Psoas muscle (tissue), 8 donors: ENCODE results near the gene TRAPPC4. TPM values are rescaled to one million over a fixed set of nuclear protein-coding genes. Genes with fewer than 3 reads are reported as not detected.

Experiments
- ATAC-seq, 4 donors: fragments of 200-7000 bp; cut with Tn5 transposase; one replicate each; pipeline ENCODE4 v1.9.1; 2020; ENCODE audit warnings: moderate library complexity in 3 of 4, mild to moderate bottlenecking in 2 of 4
- DNase-seq, 2 donors: peaks; one replicate each; pipeline ENCODE4 v3.0.0-alpha.2; 2020
- H3K27ac ChIP-seq: fragments of 200-600 bp; one replicate; pipeline ENCODE4 v1.8.0; 2022
- H3K27me3 ChIP-seq, 3 donors: fragments of 200-600 bp in 1 of 3; one replicate each; pipeline versions ENCODE4 v1.6.1 to v1.8.0; 2013 to 2022; ENCODE audit warnings: low read length in 2 of 3, mild to moderate bottlenecking in 2 of 3, moderate library complexity in 1 of 3; ENCODE audit not compliant: insufficient read depth in 3 of 3
- H3K36me3 ChIP-seq, 2 donors: fragments of 200-600 bp in 1 of 2; one replicate each; pipeline versions ENCODE4 v1.6.1 to v1.8.0; 2013 to 2022; ENCODE audit warnings: low read depth in 1 of 2, mild to moderate bottlenecking in 1 of 2, moderate library complexity in 1 of 2; ENCODE audit not compliant: insufficient read depth in 1 of 2
- H3K4me1 ChIP-seq: fragments of 200-600 bp; one replicate; pipeline ENCODE4 v1.8.0; 2022
- H3K4me3 ChIP-seq: fragments of 200-600 bp; one replicate; pipeline ENCODE4 v1.8.0; 2022; ENCODE audit warnings: mild to moderate bottlenecking
- H3K9me3 ChIP-seq: fragments of 200-600 bp; one replicate; pipeline ENCODE4 v1.8.0; 2022
- CTCF ChIP-seq: fragments of 200-600 bp; IDR thresholded peaks from one replicate; pipeline ENCODE4 v1.8.0; 2022; ENCODE audit warnings: antibody characterized with exemption
- WGBS, 3 donors: extraction: QIAGEN DNeasy Blood & Tissue Kit; methylation state at CpG; one replicate each; pipeline versions ENCODE4 v1.1.6 to v1.1.7; 2013; 5-methylcytosine and 5-hydroxymethylcytosine counted together
- intact Hi-C, 2 donors: fragments of 100-400 bp; cut with DNase I; formaldehyde crosslinking; loops; one replicate each; pipeline versions ENCODE4 v1.11.0 to v1.14.2; 2022
- polyA plus RNA-seq, 3 donors: library from polyadenylated mRNA; stranded (reverse); fragments of 200-250 nt; gene quantifications; one replicate each; pipeline ENCODE4 v1.2.3, GENCODE V29; 2013
- total RNA-seq, 4 donors: library from RNA; stranded (reverse); fragmentation: NEBNext Ultra II Directional in 2 of 4; extraction: Animal tissue kit (Norgen Biotek cat#: 25700) in 2 of 4; gene quantifications; one replicate each; pipeline versions ENCODE4 v1.2.1 to v1.2.4, GENCODE V29; 2021 to 2023
- donor health status: healthy with polysubstance abuse.
- donor health status: DM: no; HTN: no; CAD: no; lungs with moderate emphysema.
- donor health status: Bipolar disorder and iron deficiency.
- donor health status: healthy.
- donor health status: DM: yes; HTN: yes; CAD: no.
- donor health status: DM: no; HTN: no; CAD: no.
- donor health status: DM: no; HTN: no; CAD: no.
- donor health status: DM: yes; HTN: yes; CAD: no.

Gene TRAPPC4
- total and polyA plus RNA-seq, 7 donors, result 39.0 to 99.5 (median 54.8) TPM

- Histone ChIP-seq H3K27me3 (no peaks in the 10 kb centered on the region), H3K9me3 (no peaks in the 10 kb centered on the region), H3K4me3 (peak overlapping the region; percentile 76), H3K4me1 (peaks cover 20% of the 10 kb centered on the region), H3K36me3 (peaks cover 4 to 43% of the 10 kb centered on the region in 2 donors), H3K27ac (peak overlapping the region; percentile 78)
- ATAC-seq (peak; percentile 29 to 55 (median 39)), DNase-seq (no peak)
- TF ChIP-seq CTCF, result no peak
- intact Hi-C loops, result loop anchor here in 1 of 2 donors (1.0 kb wide), 1 partner anchor 16 kb away; no protein-coding TSS in a partner anchor
- WGBS, 3 donors, result 33 to 45% (median 37%) methylated on average over 6 of the region's 6 CpGs
These were observed 19.7 kb upstream of the TRAPPC4 start for GRCh38 chr11:118998822-118999221.

DNA sequence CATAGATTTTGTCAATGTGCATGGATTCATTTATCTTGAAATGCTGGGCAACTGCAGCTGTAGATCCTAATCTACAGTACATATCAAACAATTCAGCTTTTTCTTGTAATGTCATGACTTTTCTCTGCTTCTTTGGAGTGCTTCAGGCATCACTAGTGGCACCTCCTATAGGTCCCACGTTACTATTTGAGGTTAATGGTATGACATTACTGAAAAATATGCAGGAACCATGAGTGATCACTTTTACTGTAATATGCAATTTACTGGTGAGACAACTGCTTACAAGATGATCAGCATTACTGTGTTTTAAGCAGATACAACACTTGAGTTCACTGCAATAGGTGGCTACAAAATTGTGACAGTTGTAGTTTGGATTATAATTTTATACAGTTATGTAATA, 17.7 kb upstream of the TRAPPC4 start:
- Histone ChIP-seq H3K9me3 (no peaks in the 10 kb centered on the region), H3K27me3 (no peaks in the 10 kb centered on the region), H3K4me1 (peaks cover 20% of the 10 kb centered on the region), H3K36me3 (peaks cover 4 to 63% of the 10 kb centered on the region in 2 donors), H3K27ac (no peak overlapping the region), H3K4me3 (no peak overlapping the region)
- 48 to 65% (median 59%) methylated on average over 1 of the region's 1 CpG for WGBS, 3 donors
- intact Hi-C loops, result loop anchor here in 1 of 2 donors (2.0 kb wide), 1 partner anchor 14 kb away; no protein-coding TSS in a partner anchor
- ATAC-seq, result no peak
- no peak for TF ChIP-seq CTCF
- no peak for DNase-seq

- no peak for TF ChIP-seq CTCF
- ATAC-seq (no peak), DNase-seq (no peak)
- H3K4me3 ChIP-seq, result no peak overlapping the region
- WGBS, 3 donors, result 86 to 90% (median 87%) methylated on average over 4 of the region's 4 CpGs
- no peak overlapping the region for H3K27ac ChIP-seq
- no peaks in the 10 kb centered on the region for H3K4me1 ChIP-seq
- H3K9me3 ChIP-seq, result no peaks in the 10 kb centered on the region
- intact Hi-C loops, result no loop called here
- no peaks in the 10 kb centered on the region for H3K27me3 ChIP-seq
- peaks cover 0 to 88% of the 10 kb centered on the region in 2 donors for H3K36me3 ChIP-seq
These were observed 11.9 kb upstream of the TRAPPC4 start for GRCh38 chr11:119006656-119007055.

- ATAC-seq, result peak in 2 of 4 donors; percentile 24 to 41
- intact Hi-C loops, result loop anchor here in 1 of 2 donors (10.0 kb wide), 1 partner anchor 107 kb away; no protein-coding TSS in a partner anchor
- DNase-seq, result no peak
These were observed 7.0 kb upstream of the TRAPPC4 start for GRCh38 chr11:119011476-119012053.

More at GRCh38 chr11:119011476-119012053, 7.0 kb upstream of the TRAPPC4 start:
- Histone ChIP-seq H3K36me3 (peaks cover 5 to 89% of the 10 kb centered on the region in 2 donors), H3K4me1 (peaks cover 12% of the 10 kb centered on the region), H3K9me3 (no peaks in the 10 kb centered on the region), H3K27ac (no peak overlapping the region), H3K4me3 (no peak overlapping the region), H3K27me3 (no peaks in the 10 kb centered on the region)
- WGBS, 3 donors, result 63 to 72% (median 68%) methylated on average over 6 of the region's 6 CpGs
- no peak for TF ChIP-seq CTCF
